Measurements from ENCODE around the gene ST3GAL3. TPM values are rescaled to one million over a fixed set of nuclear protein-coding genes. Genes with fewer than 3 reads are reported as not detected.
A peak's percentile ranks its signal among the peaks of the same experiment; 100 is the strongest.

The ST3GAL3 gene
- total and polyA plus RNA-seq, 10 of the 15 experiments (the other 5 are each of a cell fraction or from before 2014, with no cell fraction given) = 1.2 to 19.3 (median 11.0) TPM

GRCh38 chr1:43934101-43934985, 227.0 kb downstream of the ST3GAL3 start:
- no peaks in the 10 kb centered on the region for H3K36me3 ChIP-seq (ENCODE audit: control insufficient read depth in 2 of 2, insufficient read depth in 2 of 2, low read length in 1 of 2)
- H3K9ac ChIP-seq (ENCODE audit: control insufficient read depth, insufficient read depth, low read length) = peak overlapping the region; percentile 17; the same call in 1 of the 2 replicates
- intact Hi-C loops (cut with micrococcal nuclease; ENCODE audit: unreplicated experiment) (loop anchor here (1.0 to 5.0 kb wide), 3 partner anchors 97 to 406 kb away; no protein-coding TSS in a partner anchor), in situ Hi-C loops (cut with MboI) (loop anchor here (5.0 kb wide), 1 partner anchor 172 kb away; no protein-coding TSS in a partner anchor)
- no peak overlapping the region for H3K27ac ChIP-seq (ENCODE audit: control insufficient read depth, insufficient read depth)
- ChIA-PET POLR2A (interaction anchor here (0.6 to 1.9 kb wide), 6 partner anchors 11 to 283 kb away, joined by 3 to 24 read pairs (median 6); no protein-coding TSS in a partner anchor), RAD21 (ENCODE audit: unreplicated experiment) (interaction anchor here (0.5 to 13.3 kb wide), 54 partner anchors 11 to 707 kb away, joined by 3 to 587 read pairs (median 4); partner anchors contain the start of genes ATP6V0B, IPO13, KDM4A and PTPRF), CTCF (interaction anchor here (0.6 to 19.3 kb wide), 104 partner anchors 11 to 882 kb away, joined by 3 to 1117 read pairs (median 5); partner anchors contain the start of genes IPO13, KDM4A and ST3GAL3), SMC1A (ENCODE audit: uncharacterized antibody, unreplicated experiment) (interaction anchor here (0.6 to 8.7 kb wide), 51 partner anchors 9 to 707 kb away, joined by 3 to 481 read pairs (median 5); partner anchors contain the start of genes IPO13 and KDM4A)
- peak overlapping the region; percentile 60 for H3K4me3 ChIP-seq
- DNase-seq (ENCODE audit: low read depth, low spot score) = no peak
- no peaks in the 10 kb centered on the region for H4K20me1 ChIP-seq (ENCODE audit: control insufficient read depth, insufficient read depth)
- H3K79me2 ChIP-seq (ENCODE audit: control insufficient read depth, insufficient read depth, low read length) = no peaks in the 10 kb centered on the region
- peak overlapping the region; percentile 58 for H2AFZ ChIP-seq (ENCODE audit: control insufficient read depth, low read depth, low read length)
- FAIRE-seq = peak; percentile 82
- peaks cover 11% of the 10 kb centered on the region for H3K4me1 ChIP-seq (ENCODE audit: control insufficient read depth, insufficient read depth, low read length)
- H3K27me3 ChIP-seq (replicated peaks in 1 of 2; ENCODE audit: control insufficient read depth in 2 of 2, insufficient read depth in 2 of 2, low read length in 1 of 2) = no peaks in the 10 kb centered on the region
- peak; percentile 92 for ATAC-seq
- H3K4me2 ChIP-seq (ENCODE audit: control insufficient read depth, insufficient read depth) = peak overlapping the region; percentile 67
- BruUV-seq (replicated peaks) = no TSS peak
- 25% methylated on average over 13 of the region's 13 CpGs for WGBS (ENCODE audit: insufficient coverage, insufficient replicate concordance, low lambda C conversion rate, missing lambda C conversion rate)
- H3K9me3 ChIP-seq (replicated peaks; ENCODE audit: control insufficient read depth, insufficient read depth, low read length) = no peaks in the 10 kb centered on the region
- TF ChIP-seq, protein P1, sequence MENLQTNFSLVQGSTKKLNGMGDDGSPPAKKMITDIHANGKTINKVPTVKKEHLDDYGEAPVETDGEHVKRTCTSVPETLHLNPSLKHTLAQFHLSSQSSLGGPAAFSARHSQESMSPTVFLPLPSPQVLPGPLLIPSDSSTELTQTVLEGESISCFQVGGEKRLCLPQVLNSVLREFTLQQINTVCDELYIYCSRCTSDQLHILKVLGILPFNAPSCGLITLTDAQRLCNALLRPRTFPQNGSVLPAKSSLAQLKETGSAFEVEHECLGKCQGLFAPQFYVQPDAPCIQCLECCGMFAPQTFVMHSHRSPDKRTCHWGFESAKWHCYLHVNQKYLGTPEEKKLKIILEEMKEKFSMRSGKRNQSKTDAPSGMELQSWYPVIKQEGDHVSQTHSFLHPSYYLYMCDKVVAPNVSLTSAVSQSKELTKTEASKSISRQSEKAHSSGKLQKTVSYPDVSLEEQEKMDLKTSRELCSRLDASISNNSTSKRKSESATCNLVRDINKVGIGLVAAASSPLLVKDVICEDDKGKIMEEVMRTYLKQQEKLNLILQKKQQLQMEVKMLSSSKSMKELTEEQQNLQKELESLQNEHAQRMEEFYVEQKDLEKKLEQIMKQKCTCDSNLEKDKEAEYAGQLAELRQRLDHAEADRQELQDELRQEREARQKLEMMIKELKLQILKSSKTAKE (IDR thresholded peaks at IDR 0.05; ENCODE audit: low read depth, poor library complexity, severe bottlenecking) = no peak
- TF ChIP-seq RFX5 (IDR thresholded peaks at IDR 0.05; ENCODE audit: low read depth, low read length) (no peak), TARDBP (IDR thresholded peaks at IDR 0.05; ENCODE audit: borderline replicate concordance) (no peak), RELA (IDR thresholded peaks at IDR 0.05; ENCODE audit: borderline replicate concordance, partially characterized antibody) (no peak), YY1 (IDR thresholded peaks at IDR 0.05; ENCODE audit: low read depth, low read length) (peak; percentile 85), IKZF2 (IDR thresholded peaks at IDR 0.05) (no peak), EED (IDR thresholded peaks at IDR 0.05; ENCODE audit: low read depth) (peak; percentile 27; the same call in 1 of the 2 replicates), CTCF (IDR thresholded peaks at IDR 0.05 in 2 of 3, conservative IDR thresholded peaks at IDR 0.05 in 1 of 3; ENCODE audit: control insufficient read depth in 2 of 3, extremely low read depth in 1 of 3, insufficient read depth in 1 of 3, low read depth in 3 of 3, low read length in 3 of 3) (peak; percentile 84 to 92 (median 85)), RAD21 (IDR thresholded peaks at IDR 0.05; ENCODE audit: insufficient read depth, low read depth, low read length) (peak; percentile 80), CREM (IDR thresholded peaks at IDR 0.05; ENCODE audit: low read depth) (no peak), ZNF384 (IDR thresholded peaks at IDR 0.05; ENCODE audit: borderline replicate concordance, low read depth, low read length) (no peak), BRCA1 (IDR thresholded peaks at IDR 0.05; ENCODE audit: low read depth, low read length) (no peak), STAT3 (IDR thresholded peaks at IDR 0.05; ENCODE audit: low read depth, low read length) (no peak), NR2F1 (conservative IDR thresholded peaks at IDR 0.05) (0 out of 2 replicates have a peak, but pooled peaks have one; percentile 14), SUZ12 (IDR thresholded peaks at IDR 0.05; ENCODE audit: unreplicated experiment) (no peak), SMARCA5 (IDR thresholded peaks at IDR 0.05) (peak; percentile 76; the same call in 1 of the 2 replicates), PKNOX1 (IDR thresholded peaks at IDR 0.05) (0 out of 2 replicates have a peak, but pooled peaks have one; percentile 4)

Data from GM12878 (cell line).